Fibroblast of skin of abdomen (primary cell): ENCODE data around the gene UBAC2.

Experiments used
- DNase-seq: peaks from one replicate; pipeline ENCODE4 v3.0.0-alpha.2; 2013

Gene UBAC2

GRCh38 chr13:99361197-99361596 lies 160.5 kb downstream of the UBAC2 start:
- no peak for DNase-seq

GRCh38 chr13:99362362-99362761 lies 161.7 kb downstream of the UBAC2 start:
- no peak for DNase-seq

- DNase-seq, result no peak
Observed at GRCh38 chr13:99363391-99363790, 162.7 kb downstream of the UBAC2 start.

- no peak for DNase-seq
Observed at GRCh38 chr13:99363949-99364348, 163.3 kb downstream of the UBAC2 start.

GRCh38 chr13:99366075-99366987 lies 165.7 kb downstream of the UBAC2 start:
- no peak for DNase-seq

GRCh38 chr13:99367106-99367616 lies 166.5 kb downstream of the UBAC2 start:
- no peak for DNase-seq

- DNase-seq, result no peak
Observed at GRCh38 chr13:99367663-99368448, 167.2 kb downstream of the UBAC2 start.

- DNase-seq, result no peak
Observed at GRCh38 chr13:99370481-99371275, 170.0 kb downstream of the UBAC2 start.

- no peak for DNase-seq
Observed at GRCh38 chr13:99371956-99372355, 171.3 kb downstream of the UBAC2 start.

- no peak for DNase-seq
Observed at GRCh38 chr13:99373436-99373835, 172.8 kb downstream of the UBAC2 start.

- DNase-seq, result no peak
Observed at GRCh38 chr13:99374169-99374991, 173.7 kb downstream of the UBAC2 start.

- DNase-seq, result no peak
Observed at GRCh38 chr13:99374994-99375737, 174.5 kb downstream of the UBAC2 start.

- no peak for DNase-seq
Observed at GRCh38 chr13:99375738-99376080, 175.1 kb downstream of the UBAC2 start.

GRCh38 chr13:99376132-99376531 lies 175.5 kb downstream of the UBAC2 start:
- DNase-seq, result no peak

- DNase-seq, result no peak
Observed at GRCh38 chr13:99376924-99377323, 176.3 kb downstream of the UBAC2 start.

- no peak for DNase-seq
Observed at GRCh38 chr13:99377641-99378040, 177.0 kb downstream of the UBAC2 start.

- DNase-seq, result no peak
Observed at GRCh38 chr13:99378985-99379733, 178.5 kb downstream of the UBAC2 start.

- no peak for DNase-seq
Observed at GRCh38 chr13:99379856-99380801, 179.5 kb downstream of the UBAC2 start.
